K562 (cell line): ENCODE results near the gene C2CD4B. TPM values are rescaled to one million over a fixed set of nuclear protein-coding genes. Genes with fewer than 3 reads are reported as not detected.

Experiments
- CBX3 ChIP-seq, 2 experiments: IDR thresholded peaks; 1 replicate in 1 of 2; 2 replicates in 1 of 2; pipeline ENCODE4 v1.6.1; 2012; ENCODE audit warnings: inconsistent platforms in 2 of 2, low read length in 2 of 2, borderline replicate concordance in 1 of 2, control low read depth in 1 of 2
- CCNT2 ChIP-seq: IDR thresholded peaks from 2 replicates; pipeline ENCODE4 v1.6.1; 2011; ENCODE audit warnings: borderline replicate concordance, low read depth, mild to moderate bottlenecking, moderate library complexity, mixed read lengths, low read length; ENCODE audit not compliant: insufficient read length; ENCODE audit errors: extremely low read depth
- CSDE1 ChIP-seq, 2 experiments: fragments of 450-650 bp; IDR thresholded peaks; 2 replicates each; pipeline ENCODE4 v1.6.1; 2016; ENCODE audit warnings: mild to moderate bottlenecking in 1 of 2
- FOSL1 ChIP-seq: fragments of 200-800 bp; sonication (Bioruptor generic); conservative IDR thresholded peaks from 2 replicates; pipeline ENCODE4 v1.6.1; 2016; ENCODE audit warnings: missing genetic modification characterization, missing compliant biosample characterization
- ILK ChIP-seq: fragments of 450-650 bp; IDR thresholded peaks from 2 replicates; pipeline ENCODE4 v1.6.1; 2016; ENCODE audit warnings: missing genetic modification characterization, low read depth, mild to moderate bottlenecking, missing compliant biosample characterization, moderate library complexity, borderline replicate concordance
- NONO ChIP-seq, 2 experiments: fragments of 200-400 bp in 1 of 2; fragments of 450-650 bp in 1 of 2; formaldehyde crosslinking in 1 of 2; IDR thresholded peaks; 2 replicates each; pipeline ENCODE4 v1.6.1; 2017; ENCODE audit warnings: low read depth in 2 of 2, mild to moderate bottlenecking in 2 of 2, moderate library complexity in 2 of 2, low read length in 1 of 2
- RFX5 ChIP-seq: IDR thresholded peaks from 2 replicates; pipeline ENCODE4 v1.6.1; 2011; ENCODE audit warnings: low read depth, mild to moderate bottlenecking, improper control_type of control experiment, low read length
- SETDB1 ChIP-seq: IDR thresholded peaks from one replicate; pipeline ENCODE4 v1.6.1; 2012; ENCODE audit warnings: low read length, control low read depth, inconsistent platforms
- SREBF1 ChIP-seq: fragments of 150-350 bp; IDR thresholded peaks from 2 replicates; pipeline ENCODE4 v1.6.1; 2014; ENCODE audit warnings: antibody characterized with exemption, low read depth, low read length, borderline replicate concordance
- ZNF217 ChIP-seq: sonication (generic); formaldehyde crosslinking; IDR thresholded peaks from 2 replicates; pipeline ENCODE4 v1.8.0; 2022; ENCODE audit warnings: mild to moderate bottlenecking, missing genetic modification reagents
- ZNF224 ChIP-seq: sonication (generic); formaldehyde crosslinking; IDR thresholded peaks from 2 replicates; pipeline ENCODE4 v1.8.0; 2022; ENCODE audit warnings: mild to moderate bottlenecking, missing genetic modification reagents
- ZZZ3 ChIP-seq: fragments of 450-650 bp; IDR thresholded peaks from 2 replicates; pipeline ENCODE4 v1.6.1; 2016; ENCODE audit warnings: antibody characterized with exemption, mild to moderate bottlenecking, moderate library complexity
- polyA plus RNA-seq, 8 experiments: library from polyadenylated mRNA; depleted of rRNA in 4 of 8; stranded (reverse) in 5 of 8; unstranded in 3 of 8; fragments of >200 nt; fragmentation: Nextera tagmentation in 2 of 8; fragmentation: Illumina TruSeq in 1 of 8; extraction: Ambion mirVana in 2 of 8; extraction: Trizol in 1 of 8; gene quantifications; 2 replicates each; pipeline versions ENCODE4 v1.2.1 to v1.2.3, GENCODE V29; 2011 to 2014; ENCODE audit warnings: inconsistent platforms in 1 of 8, missing spikeins in 1 of 8
- total RNA-seq, 7 experiments: library from RNA; depleted of rRNA in 6 of 7; stranded (reverse); fragments of >200 nt in 6 of 7; fragmentation: Illumina TruSeq in 2 of 7; extraction: Trizol in 2 of 7; gene quantifications; 2 replicates each; pipeline versions ENCODE4 v1.2.1 to v1.2.3, GENCODE V29; 2011 to 2021; ENCODE audit warnings: low replicate concordance in 1 of 7
- TF ChIP-seq, protein P1 (sequence below): fragments of 200-400 bp; formaldehyde crosslinking; IDR thresholded peaks from 2 replicates; pipeline ENCODE4 v1.6.1; 2017; ENCODE audit warnings: mild to moderate bottlenecking, low read depth, low read length, moderate library complexity
- TF ChIP-seq, protein P2 (sequence below): fragments of 250-450 bp; sonication (Bioruptor Pico); IDR thresholded peaks from 2 replicates; pipeline ENCODE4 v1.8.0; 2021; ENCODE audit warnings: mild to moderate bottlenecking, moderate library complexity
- TF ChIP-seq, protein P3 (sequence below): IDR thresholded peaks from 2 replicates; pipeline ENCODE4 v1.6.1; 2016; ENCODE audit warnings: missing genetic modification characterization, missing compliant biosample characterization
- TF ChIP-seq, protein P4 (sequence below): IDR thresholded peaks from 2 replicates; pipeline ENCODE4 v1.6.1; 2011; ENCODE audit not compliant: insufficient read length; ENCODE audit errors: extremely low read depth
- TF ChIP-seq, protein P5 (sequence below): fragments of 250-450 bp; sonication (Bioruptor Pico); IDR thresholded peaks from 2 replicates; pipeline ENCODE4 v1.8.0; 2021; ENCODE audit warnings: borderline replicate concordance, mild to moderate bottlenecking, moderate library complexity; ENCODE audit not compliant: poor library complexity, severe bottlenecking
- TF ChIP-seq, protein P6 (sequence below): sonication (generic); formaldehyde crosslinking; IDR thresholded peaks from 2 replicates; pipeline ENCODE4 v1.8.1; 2023; ENCODE audit warnings: mild to moderate bottlenecking, missing genetic modification reagents

C2CD4B gene
- total and polyA plus RNA-seq, 9 of the 15 experiments (the other 6 are each of a cell fraction or from before 2014, with no cell fraction given), result 0.11 TPM; not detected in 8

DNA sequence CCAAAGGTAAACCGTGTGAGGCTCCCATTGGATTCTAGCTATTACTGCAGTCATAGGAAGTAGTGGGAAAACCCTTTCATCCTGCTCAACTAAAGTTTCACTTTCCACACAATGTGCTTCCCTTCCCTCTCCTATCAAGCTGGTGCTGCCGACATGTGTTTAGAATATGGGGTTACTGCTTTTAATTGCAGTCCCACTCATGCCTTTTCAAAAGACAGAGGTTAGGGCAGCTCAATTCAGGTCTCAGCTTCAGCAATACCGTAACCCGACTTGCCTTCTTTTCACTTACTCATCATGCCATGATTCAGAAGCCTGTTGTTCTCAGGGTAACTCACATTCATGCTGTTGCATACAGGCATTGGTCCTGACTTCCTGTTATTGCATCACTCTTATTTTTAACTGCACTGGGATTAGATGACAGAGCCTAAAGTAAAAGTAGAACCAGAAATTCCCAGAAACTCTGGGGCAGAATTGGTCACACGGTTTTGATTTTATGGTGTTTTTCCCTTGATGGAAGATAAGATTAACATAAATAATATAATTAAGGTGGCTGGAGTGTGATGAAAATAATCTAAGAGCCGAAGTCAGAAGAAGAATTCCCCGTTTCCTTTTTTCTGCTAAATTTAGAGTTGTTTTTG lies 45.7 kb downstream of the C2CD4B start (continued):
- TF ChIP-seq ZNF217 (CRISPR knock-in tag) (no peak), NONO (IDR thresholded peaks at IDR 0.05; ENCODE audit: low read depth in 2 of 2, low read length in 1 of 2) (no peak), ZZZ3 (no peak), CCNT2 (no peak), CBX3 (IDR thresholded peaks at IDR 0.05; ENCODE audit: borderline replicate concordance in 1 of 2, low read length in 2 of 2) (no peak), SETDB1 (no peak), ZNF224 (no peak), ILK (tag) (no peak), RFX5 (no peak), SREBF1 (no peak), FOSL1 (tag) (peak; percentile 83), CSDE1 (IDR thresholded peaks at IDR 0.05) (no peak)
- TF ChIP-seq, protein P1, sequence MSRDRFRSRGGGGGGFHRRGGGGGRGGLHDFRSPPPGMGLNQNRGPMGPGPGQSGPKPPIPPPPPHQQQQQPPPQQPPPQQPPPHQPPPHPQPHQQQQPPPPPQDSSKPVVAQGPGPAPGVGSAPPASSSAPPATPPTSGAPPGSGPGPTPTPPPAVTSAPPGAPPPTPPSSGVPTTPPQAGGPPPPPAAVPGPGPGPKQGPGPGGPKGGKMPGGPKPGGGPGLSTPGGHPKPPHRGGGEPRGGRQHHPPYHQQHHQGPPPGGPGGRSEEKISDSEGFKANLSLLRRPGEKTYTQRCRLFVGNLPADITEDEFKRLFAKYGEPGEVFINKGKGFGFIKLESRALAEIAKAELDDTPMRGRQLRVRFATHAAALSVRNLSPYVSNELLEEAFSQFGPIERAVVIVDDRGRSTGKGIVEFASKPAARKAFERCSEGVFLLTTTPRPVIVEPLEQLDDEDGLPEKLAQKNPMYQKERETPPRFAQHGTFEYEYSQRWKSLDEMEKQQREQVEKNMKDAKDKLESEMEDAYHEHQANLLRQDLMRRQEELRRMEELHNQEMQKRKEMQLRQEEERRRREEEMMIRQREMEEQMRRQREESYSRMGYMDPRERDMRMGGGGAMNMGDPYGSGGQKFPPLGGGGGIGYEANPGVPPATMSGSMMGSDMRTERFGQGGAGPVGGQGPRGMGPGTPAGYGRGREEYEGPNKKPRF, result no peak
- TF ChIP-seq, protein P2, sequence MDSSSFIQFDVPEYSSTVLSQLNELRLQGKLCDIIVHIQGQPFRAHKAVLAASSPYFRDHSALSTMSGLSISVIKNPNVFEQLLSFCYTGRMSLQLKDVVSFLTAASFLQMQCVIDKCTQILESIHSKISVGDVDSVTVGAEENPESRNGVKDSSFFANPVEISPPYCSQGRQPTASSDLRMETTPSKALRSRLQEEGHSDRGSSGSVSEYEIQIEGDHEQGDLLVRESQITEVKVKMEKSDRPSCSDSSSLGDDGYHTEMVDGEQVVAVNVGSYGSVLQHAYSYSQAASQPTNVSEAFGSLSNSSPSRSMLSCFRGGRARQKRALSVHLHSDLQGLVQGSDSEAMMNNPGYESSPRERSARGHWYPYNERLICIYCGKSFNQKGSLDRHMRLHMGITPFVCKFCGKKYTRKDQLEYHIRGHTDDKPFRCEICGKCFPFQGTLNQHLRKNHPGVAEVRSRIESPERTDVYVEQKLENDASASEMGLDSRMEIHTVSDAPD (CRISPR knock-in tag), result no peak
- TF ChIP-seq, protein P3, sequence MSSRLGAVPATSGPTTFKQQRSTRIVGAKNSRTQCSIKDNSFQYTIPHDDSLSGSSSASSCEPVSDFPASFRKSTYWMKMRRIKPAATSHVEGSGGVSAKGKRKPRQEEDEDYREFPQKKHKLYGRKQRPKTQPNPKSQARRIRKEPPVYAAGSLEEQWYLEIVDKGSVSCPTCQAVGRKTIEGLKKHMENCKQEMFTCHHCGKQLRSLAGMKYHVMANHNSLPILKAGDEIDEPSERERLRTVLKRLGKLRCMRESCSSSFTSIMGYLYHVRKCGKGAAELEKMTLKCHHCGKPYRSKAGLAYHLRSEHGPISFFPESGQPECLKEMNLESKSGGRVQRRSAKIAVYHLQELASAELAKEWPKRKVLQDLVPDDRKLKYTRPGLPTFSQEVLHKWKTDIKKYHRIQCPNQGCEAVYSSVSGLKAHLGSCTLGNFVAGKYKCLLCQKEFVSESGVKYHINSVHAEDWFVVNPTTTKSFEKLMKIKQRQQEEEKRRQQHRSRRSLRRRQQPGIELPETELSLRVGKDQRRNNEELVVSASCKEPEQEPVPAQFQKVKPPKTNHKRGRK (tag), result no peak
- TF ChIP-seq, protein P4, sequence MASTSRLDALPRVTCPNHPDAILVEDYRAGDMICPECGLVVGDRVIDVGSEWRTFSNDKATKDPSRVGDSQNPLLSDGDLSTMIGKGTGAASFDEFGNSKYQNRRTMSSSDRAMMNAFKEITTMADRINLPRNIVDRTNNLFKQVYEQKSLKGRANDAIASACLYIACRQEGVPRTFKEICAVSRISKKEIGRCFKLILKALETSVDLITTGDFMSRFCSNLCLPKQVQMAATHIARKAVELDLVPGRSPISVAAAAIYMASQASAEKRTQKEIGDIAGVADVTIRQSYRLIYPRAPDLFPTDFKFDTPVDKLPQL, result no peak
- TF ChIP-seq, protein P5, sequence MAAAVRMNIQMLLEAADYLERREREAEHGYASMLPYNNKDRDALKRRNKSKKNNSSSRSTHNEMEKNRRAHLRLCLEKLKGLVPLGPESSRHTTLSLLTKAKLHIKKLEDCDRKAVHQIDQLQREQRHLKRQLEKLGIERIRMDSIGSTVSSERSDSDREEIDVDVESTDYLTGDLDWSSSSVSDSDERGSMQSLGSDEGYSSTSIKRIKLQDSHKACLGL, result no peak
- TF ChIP-seq, protein P6, sequence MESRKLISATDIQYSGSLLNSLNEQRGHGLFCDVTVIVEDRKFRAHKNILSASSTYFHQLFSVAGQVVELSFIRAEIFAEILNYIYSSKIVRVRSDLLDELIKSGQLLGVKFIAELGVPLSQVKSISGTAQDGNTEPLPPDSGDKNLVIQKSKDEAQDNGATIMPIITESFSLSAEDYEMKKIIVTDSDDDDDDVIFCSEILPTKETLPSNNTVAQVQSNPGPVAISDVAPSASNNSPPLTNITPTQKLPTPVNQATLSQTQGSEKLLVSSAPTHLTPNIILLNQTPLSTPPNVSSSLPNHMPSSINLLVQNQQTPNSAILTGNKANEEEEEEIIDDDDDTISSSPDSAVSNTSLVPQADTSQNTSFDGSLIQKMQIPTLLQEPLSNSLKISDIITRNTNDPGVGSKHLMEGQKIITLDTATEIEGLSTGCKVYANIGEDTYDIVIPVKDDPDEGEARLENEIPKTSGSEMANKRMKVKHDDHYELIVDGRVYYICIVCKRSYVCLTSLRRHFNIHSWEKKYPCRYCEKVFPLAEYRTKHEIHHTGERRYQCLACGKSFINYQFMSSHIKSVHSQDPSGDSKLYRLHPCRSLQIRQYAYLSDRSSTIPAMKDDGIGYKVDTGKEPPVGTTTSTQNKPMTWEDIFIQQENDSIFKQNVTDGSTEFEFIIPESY (CRISPR knock-in tag), result no peak
